Kidney (tissue), 14 donors: ENCODE results near the gene PRR15L. TPM values are rescaled to one million over a fixed set of nuclear protein-coding genes. Genes with fewer than 3 reads are reported as not detected.

ENCODE experiments used
- DNase-seq, 5 donors: peaks; one replicate each; pipeline ENCODE4 v3.0.0-alpha.2; 2013 to 2020
- FAIRE-seq: peaks from 2 replicates; lab custom pipeline; 2012; peaks lifted over from hg19 to GRCh38; lab: Jason Lieb, UNC
- H3K27ac ChIP-seq, 2 donors: one replicate each; pipeline ENCODE4 v1.7.0; 2013; ENCODE audit warnings: low read depth in 2 of 2, low read length in 2 of 2, inconsistent platforms in 1 of 2
- H3K27me3 ChIP-seq: one replicate; pipeline ENCODE4 v1.7.1; 2013; ENCODE audit warnings: low read length, inconsistent platforms; ENCODE audit not compliant: control insufficient read depth, insufficient read depth
- H3K36me3 ChIP-seq, 3 donors: one replicate each; pipeline versions ENCODE4 v1.7.0 to v1.7.1; 2013; ENCODE audit warnings: low read length in 3 of 3, control low read depth in 1 of 3, inconsistent platforms in 1 of 3; ENCODE audit not compliant: insufficient read depth in 3 of 3, control insufficient read depth in 2 of 3
- H3K4me1 ChIP-seq, 3 donors: one replicate each; pipeline versions ENCODE4 v1.7.0 to v1.7.1; 2013; ENCODE audit warnings: low read length in 3 of 3, inconsistent platforms in 1 of 3, low read depth in 1 of 3; ENCODE audit not compliant: control insufficient read depth in 2 of 3, insufficient read depth in 2 of 3
- H3K4me3 ChIP-seq, 3 donors: one replicate each; pipeline versions ENCODE4 v1.7.0 to v1.8.1; 2013; ENCODE audit warnings: low read length in 3 of 3, control low read depth in 1 of 3, inconsistent platforms in 1 of 3
- H3K9ac ChIP-seq, 3 donors: one replicate each; pipeline versions ENCODE4 v1.7.0 to v1.7.1; 2013; ENCODE audit warnings: low read length in 3 of 3, control low read depth in 1 of 3, inconsistent platforms in 1 of 3
- H3K9me3 ChIP-seq, 3 donors: one replicate each; pipeline versions ENCODE4 v1.7.0 to v1.7.1; 2013; ENCODE audit warnings: low read length in 3 of 3, control low read depth in 1 of 3, inconsistent platforms in 1 of 3; ENCODE audit not compliant: control insufficient read depth in 2 of 3, insufficient read depth in 1 of 3
- intact Hi-C: fragments of 100-400 bp; cut with DNase I; formaldehyde crosslinking; loops from one replicate; pipeline ENCODE4 v1.11.1; 2022
- polyA plus RNA-seq: library from polyadenylated mRNA; stranded (reverse); fragments of 350-450 nt; fragmentation: Illumina TruSeq; extraction: RNeasy Lipid Tissue Mini Kit (QIAGEN cat#74804); gene quantifications from one replicate; pipeline ENCODE4 v1.2.3, GENCODE V29; 2014; ENCODE audit warnings: low read depth, low replicate concordance; ENCODE audit not compliant: insufficient read depth
- total RNA-seq: library from RNA; stranded (reverse); fragmentation: NEBNext Ultra II Directional; extraction: Animal tissue kit (Norgen Biotek cat#: 25700); gene quantifications from one replicate; pipeline ENCODE4 v1.2.1, GENCODE V29; 2021
- TF ChIP-seq, protein P1 (sequence below): IDR thresholded peaks from 3 replicates; pipeline ENCODE4 v1.5.1; 2012; ENCODE audit warnings: mild to moderate bottlenecking, moderate library complexity, borderline replicate concordance; ENCODE audit not compliant: insufficient read depth; ENCODE audit errors: extremely low read depth
- donor health status: control.
- donor health status: control.
- donor health status: control.
- donor health status: control.
- donor health status: control.
- donor health status: DM: yes; HTN: yes; CAD: no.
- donor health status: Normal renal cell carcinoma (clear cell type).

Gene PRR15L
- total and polyA plus RNA-seq, 2 donors from 2014 or later: 64.5 to 105 TPM

DNA sequence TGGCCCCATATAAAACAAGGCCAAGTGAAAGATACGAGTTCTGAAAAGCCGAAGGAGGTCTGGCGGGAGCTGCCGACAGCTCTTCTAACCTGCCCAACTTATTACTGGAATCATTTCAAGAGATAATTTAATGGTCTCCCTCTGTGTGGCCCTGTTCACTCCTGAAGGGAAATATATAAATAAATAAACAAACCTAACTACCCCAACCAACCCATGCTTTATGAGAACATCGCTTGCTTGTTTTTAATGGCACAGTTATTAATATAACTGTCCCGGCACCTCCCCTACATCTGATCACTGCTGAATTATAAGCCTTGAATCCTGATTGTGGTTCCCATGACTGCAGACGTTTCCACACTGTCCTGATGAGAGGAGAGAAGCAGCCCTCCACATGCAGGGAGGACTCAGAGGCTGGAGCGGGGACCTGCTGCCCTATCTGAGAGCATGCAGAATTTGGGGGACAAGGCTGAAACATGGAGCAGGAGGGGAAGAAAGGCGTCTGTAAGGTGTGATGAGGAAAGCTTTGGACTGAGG lies 35.4 kb upstream of the PRR15L start:
- intact Hi-C loops: no loop called here
- TF ChIP-seq, protein P1, sequence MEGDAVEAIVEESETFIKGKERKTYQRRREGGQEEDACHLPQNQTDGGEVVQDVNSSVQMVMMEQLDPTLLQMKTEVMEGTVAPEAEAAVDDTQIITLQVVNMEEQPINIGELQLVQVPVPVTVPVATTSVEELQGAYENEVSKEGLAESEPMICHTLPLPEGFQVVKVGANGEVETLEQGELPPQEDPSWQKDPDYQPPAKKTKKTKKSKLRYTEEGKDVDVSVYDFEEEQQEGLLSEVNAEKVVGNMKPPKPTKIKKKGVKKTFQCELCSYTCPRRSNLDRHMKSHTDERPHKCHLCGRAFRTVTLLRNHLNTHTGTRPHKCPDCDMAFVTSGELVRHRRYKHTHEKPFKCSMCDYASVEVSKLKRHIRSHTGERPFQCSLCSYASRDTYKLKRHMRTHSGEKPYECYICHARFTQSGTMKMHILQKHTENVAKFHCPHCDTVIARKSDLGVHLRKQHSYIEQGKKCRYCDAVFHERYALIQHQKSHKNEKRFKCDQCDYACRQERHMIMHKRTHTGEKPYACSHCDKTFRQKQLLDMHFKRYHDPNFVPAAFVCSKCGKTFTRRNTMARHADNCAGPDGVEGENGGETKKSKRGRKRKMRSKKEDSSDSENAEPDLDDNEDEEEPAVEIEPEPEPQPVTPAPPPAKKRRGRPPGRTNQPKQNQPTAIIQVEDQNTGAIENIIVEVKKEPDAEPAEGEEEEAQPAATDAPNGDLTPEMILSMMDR: no peak
- Histone ChIP-seq H3K27ac (no peak overlapping the region), H3K4me1 (peaks cover 0 to 2% (median 0%) of the 10 kb centered on the region in 3 donors), H3K36me3 (no peaks in the 10 kb centered on the region), H3K9me3 (no peaks in the 10 kb centered on the region), H3K27me3 (no peaks in the 10 kb centered on the region), H3K4me3 (no peak overlapping the region), H3K9ac (no peak overlapping the region)
- DNase-seq: no peak
- FAIRE-seq: no peak

DNA sequence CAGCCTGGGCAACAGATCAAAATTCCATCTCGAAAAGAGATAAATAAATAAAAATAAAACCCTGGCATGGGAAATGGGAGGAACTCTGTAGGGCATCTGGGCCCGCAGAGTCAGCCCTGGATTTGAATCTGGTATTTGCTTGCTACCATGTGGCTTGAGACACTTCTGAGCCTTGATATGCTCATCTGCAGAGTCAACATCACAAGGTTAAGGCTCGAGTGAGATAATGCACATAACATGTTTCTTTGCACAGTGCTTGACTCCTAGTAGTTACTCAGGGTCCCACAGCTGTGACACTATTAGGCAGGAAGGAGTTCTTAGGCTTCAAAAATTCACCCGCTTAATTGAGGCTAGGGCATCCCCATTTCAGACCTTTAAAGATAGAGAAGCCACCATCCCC lies 34.5 kb upstream of the PRR15L start:
- no peak for FAIRE-seq
- Histone ChIP-seq H3K9ac (no peak overlapping the region), H3K4me1 (peaks cover 0 to 2% (median 2%) of the 10 kb centered on the region in 3 donors), H3K27ac (no peak overlapping the region), H3K36me3 (no peaks in the 10 kb centered on the region), H3K4me3 (no peak overlapping the region), H3K9me3 (no peaks in the 10 kb centered on the region), H3K27me3 (no peaks in the 10 kb centered on the region)
- TF ChIP-seq, protein P1: no peak
- no peak for DNase-seq
- intact Hi-C loops: no loop called here

DNA sequence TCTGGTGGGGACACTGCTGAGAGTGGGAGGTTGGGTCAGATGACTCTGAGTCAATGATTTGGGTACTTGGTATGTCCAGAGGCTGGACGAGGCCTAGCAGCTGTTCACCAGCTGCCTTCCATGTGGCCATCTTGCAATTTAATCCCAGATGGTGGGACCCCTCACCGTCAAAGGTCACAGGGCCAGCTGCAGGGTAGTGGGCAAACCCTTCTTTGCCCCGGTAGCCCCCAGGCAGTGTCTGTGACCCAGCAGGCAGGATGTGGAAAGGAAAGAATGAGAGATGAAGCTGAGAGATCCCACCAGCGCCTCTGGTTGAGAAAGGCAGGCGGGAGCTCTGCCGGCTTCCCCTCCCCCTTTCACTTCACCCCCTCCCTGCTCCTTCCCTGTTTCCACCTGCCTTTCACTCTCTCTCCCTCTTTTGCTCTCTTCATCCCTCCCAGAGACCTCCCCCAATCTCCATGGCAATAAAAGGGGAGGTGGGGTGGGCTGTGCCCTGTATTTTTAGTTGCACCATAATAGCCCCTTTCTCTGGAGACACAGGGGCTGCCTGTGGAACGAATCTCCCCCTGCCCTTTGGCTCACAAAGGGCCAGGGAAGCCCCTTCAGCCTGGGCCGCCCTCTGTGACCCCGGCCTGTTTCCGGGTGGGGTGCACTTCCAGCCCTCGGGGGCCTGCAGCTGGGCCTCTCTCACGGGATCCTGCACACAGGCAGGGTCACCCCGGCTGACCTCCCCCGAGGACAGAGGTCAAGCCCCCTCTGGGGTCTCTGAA lies 33.5 kb upstream of the PRR15L start:
- no peak overlapping the region for H3K27ac ChIP-seq
- intact Hi-C loops: no loop called here
- FAIRE-seq (no peak), DNase-seq (peak in 2 of 5 donors; percentile 46 to 62)
- no peaks in the 10 kb centered on the region for H3K9me3 ChIP-seq
- H3K4me1 ChIP-seq: peaks cover 0 to 5% (median 2%) of the 10 kb centered on the region in 3 donors
- no peak overlapping the region for H3K9ac ChIP-seq
- no peaks in the 10 kb centered on the region for H3K27me3 ChIP-seq
- TF ChIP-seq, protein P1: no peak
- H3K36me3 ChIP-seq: no peaks in the 10 kb centered on the region
- no peak overlapping the region for H3K4me3 ChIP-seq
